ENCODE data around the gene PCDHB7. TPM values are rescaled to one million over a fixed set of nuclear protein-coding genes. Genes with fewer than 3 reads are reported as not detected.
"Not testable (repeated sequence)": the region's sequence is repeated elsewhere in the genome, so short reads cannot be mapped to it uniquely, and the experiment has no call there.

Gene PCDHB7
- total RNA-seq, 1 experiment from 2014 or later, result 0.17 TPM

DNA sequence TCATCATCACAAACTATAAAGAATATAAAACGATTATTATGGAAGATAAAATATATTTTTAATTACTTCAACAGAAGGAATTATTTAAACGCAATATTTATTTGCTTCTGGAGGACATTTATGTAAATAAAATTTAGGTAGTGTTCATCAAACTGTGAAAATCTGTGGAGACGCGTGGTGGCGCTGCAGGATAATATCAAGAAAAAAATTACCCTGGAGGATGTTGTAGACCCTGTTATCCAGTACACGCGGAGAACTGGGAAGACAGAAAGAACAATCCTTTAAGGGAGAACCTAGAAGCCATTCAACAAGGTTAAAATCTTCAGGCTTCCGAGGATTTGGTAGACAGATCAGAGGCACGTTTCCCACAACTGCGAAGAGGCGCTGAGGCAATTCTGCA is 36.0 kb downstream of the PCDHB7 start, which contains the start of gene PCDHB12:
Gene PCDHB12, plus strand, starts transcription at position 242 of the 400 bp plus-strand sequence. CDS start 189 bp downstream, outside the sequence.
- ChIA-PET CTCF (interaction anchor here (0.7 to 2.6 kb wide), 27 partner anchors 9 to 384 kb away, joined by 3 to 18 read pairs (median 5); partner anchors contain the start of genes PCDHB10, PCDHB11, PCDHB14 and PCDHB15), POLR2A (interaction anchor here (0.6 kb wide), 1 partner anchor 274 kb away, joined by 4 read pairs; no protein-coding TSS in a partner anchor)
- H3K36me3 Mint-ChIP-seq, result peaks cover 7% of the 10 kb centered on the region
- TF ChIP-seq ZNF671 (CRISPR knock-in tag; IDR thresholded peaks at IDR 0.05) (no peak), HMGA2 (CRISPR knock-in tag; IDR thresholded peaks at IDR 0.05) (no peak), GTF2I (CRISPR knock-in tag; conservative IDR thresholded peaks at IDR 0.05) (no peak), SP1 (CRISPR knock-in tag; conservative IDR thresholded peaks at IDR 0.05) (no peak), ZNF396 (CRISPR knock-in tag; IDR thresholded peaks at IDR 0.05; ENCODE audit: borderline replicate concordance) (no peak), SMAD3 (CRISPR knock-in tag; IDR thresholded peaks at IDR 0.05; ENCODE audit: borderline replicate concordance) (no peak)
- TF ChIP-seq, protein P1, sequence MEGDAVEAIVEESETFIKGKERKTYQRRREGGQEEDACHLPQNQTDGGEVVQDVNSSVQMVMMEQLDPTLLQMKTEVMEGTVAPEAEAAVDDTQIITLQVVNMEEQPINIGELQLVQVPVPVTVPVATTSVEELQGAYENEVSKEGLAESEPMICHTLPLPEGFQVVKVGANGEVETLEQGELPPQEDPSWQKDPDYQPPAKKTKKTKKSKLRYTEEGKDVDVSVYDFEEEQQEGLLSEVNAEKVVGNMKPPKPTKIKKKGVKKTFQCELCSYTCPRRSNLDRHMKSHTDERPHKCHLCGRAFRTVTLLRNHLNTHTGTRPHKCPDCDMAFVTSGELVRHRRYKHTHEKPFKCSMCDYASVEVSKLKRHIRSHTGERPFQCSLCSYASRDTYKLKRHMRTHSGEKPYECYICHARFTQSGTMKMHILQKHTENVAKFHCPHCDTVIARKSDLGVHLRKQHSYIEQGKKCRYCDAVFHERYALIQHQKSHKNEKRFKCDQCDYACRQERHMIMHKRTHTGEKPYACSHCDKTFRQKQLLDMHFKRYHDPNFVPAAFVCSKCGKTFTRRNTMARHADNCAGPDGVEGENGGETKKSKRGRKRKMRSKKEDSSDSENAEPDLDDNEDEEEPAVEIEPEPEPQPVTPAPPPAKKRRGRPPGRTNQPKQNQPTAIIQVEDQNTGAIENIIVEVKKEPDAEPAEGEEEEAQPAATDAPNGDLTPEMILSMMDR (IDR thresholded peaks at IDR 0.05), result 0 out of 2 replicates have a peak, but pooled peaks have one; percentile 27
- TF ChIP-seq, protein P2, sequence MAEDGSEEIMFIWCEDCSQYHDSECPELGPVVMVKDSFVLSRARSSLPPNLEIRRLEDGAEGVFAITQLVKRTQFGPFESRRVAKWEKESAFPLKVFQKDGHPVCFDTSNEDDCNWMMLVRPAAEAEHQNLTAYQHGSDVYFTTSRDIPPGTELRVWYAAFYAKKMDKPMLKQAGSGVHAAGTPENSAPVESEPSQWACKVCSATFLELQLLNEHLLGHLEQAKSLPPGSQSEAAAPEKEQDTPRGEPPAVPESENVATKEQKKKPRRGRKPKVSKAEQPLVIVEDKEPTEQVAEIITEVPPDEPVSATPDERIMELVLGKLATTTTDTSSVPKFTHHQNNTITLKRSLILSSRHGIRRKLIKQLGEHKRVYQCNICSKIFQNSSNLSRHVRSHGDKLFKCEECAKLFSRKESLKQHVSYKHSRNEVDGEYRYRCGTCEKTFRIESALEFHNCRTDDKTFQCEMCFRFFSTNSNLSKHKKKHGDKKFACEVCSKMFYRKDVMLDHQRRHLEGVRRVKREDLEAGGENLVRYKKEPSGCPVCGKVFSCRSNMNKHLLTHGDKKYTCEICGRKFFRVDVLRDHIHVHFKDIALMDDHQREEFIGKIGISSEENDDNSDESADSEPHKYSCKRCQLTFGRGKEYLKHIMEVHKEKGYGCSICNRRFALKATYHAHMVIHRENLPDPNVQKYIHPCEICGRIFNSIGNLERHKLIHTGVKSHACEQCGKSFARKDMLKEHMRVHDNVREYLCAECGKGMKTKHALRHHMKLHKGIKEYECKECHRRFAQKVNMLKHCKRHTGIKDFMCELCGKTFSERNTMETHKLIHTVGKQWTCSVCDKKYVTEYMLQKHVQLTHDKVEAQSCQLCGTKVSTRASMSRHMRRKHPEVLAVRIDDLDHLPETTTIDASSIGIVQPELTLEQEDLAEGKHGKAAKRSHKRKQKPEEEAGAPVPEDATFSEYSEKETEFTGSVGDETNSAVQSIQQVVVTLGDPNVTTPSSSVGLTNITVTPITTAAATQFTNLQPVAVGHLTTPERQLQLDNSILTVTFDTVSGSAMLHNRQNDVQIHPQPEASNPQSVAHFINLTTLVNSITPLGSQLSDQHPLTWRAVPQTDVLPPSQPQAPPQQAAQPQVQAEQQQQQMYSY (CRISPR knock-in tag; IDR thresholded peaks at IDR 0.05), result no peak
- no peak within 1 kb of the TSS for H3K27ac Mint-ChIP-seq
- DNase-seq (ENCODE audit: low spot score) (peak; percentile 54), ATAC-seq (peak; percentile 73)
- peaks cover 4% of the 10 kb centered on the region for H3K4me1 Mint-ChIP-seq
- peaks cover 7% of the 10 kb centered on the region; the same call in 1 of the 2 replicates for H3K9me3 Mint-ChIP-seq
- H3K27me3 Mint-ChIP-seq (ENCODE audit: low read depth), result peaks cover 3% of the 10 kb centered on the region
- peak within 1 kb of the TSS; percentile 72 for H3K4me3 Mint-ChIP-seq

DNA sequence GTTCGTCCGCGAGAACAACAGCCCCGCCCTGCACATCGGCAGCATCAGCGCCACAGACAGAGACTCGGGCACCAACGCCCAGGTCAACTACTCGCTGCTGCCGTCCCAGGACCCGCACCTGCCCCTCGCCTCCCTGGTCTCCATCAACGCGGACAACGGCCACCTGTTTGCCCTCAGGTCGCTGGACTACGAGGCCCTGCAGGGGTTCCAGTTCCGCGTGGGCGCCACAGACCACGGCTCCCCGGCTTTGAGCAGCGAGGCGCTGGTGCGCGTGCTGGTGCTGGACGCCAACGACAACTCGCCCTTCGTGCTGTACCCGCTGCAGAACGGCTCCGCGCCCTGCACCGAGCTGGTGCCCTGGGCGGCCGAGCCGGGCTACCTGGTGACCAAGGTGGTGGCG is 37.8 kb downstream of the PCDHB7 start:
- CTCF ChIA-PET; DNase-seq (ENCODE audit: low spot score); H3K27me3 Mint-ChIP-seq (ENCODE audit: low read depth); POLR2A ChIA-PET; H3K27ac Mint-ChIP-seq; H3K4me1 Mint-ChIP-seq; H3K4me3 Mint-ChIP-seq; ATAC-seq: not testable (repeated sequence)
- peaks cover 16% of the 10 kb centered on the region for H3K9me3 Mint-ChIP-seq
- peaks cover 16% of the 10 kb centered on the region for H3K36me3 Mint-ChIP-seq

DNA sequence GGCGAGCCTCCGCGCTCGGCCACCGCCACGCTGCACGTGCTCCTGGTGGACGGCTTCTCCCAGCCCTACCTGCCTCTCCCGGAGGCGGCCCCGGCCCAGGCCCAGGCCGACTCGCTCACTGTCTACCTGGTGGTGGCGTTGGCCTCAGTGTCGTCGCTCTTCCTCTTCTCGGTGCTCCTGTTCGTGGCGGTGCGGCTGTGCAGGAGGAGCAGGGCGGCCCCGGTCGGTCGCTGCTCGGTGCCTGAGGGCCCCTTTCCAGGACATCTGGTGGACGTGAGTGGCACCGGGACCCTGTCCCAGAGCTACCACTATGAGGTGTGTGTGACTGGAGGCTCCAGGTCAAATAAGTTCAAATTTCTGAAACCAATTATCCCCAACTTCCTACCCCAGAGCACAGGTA is 38.4 kb downstream of the PCDHB7 start:
- H3K27me3 Mint-ChIP-seq (ENCODE audit: low read depth); POLR2A ChIA-PET; DNase-seq (ENCODE audit: low spot score); ATAC-seq; H3K27ac Mint-ChIP-seq; H3K4me1 Mint-ChIP-seq; H3K4me3 Mint-ChIP-seq; CTCF ChIA-PET: not testable (repeated sequence)
- Mint-ChIP-seq H3K9me3 (peaks cover 18% of the 10 kb centered on the region), H3K36me3 (peaks cover 18% of the 10 kb centered on the region)

DNA sequence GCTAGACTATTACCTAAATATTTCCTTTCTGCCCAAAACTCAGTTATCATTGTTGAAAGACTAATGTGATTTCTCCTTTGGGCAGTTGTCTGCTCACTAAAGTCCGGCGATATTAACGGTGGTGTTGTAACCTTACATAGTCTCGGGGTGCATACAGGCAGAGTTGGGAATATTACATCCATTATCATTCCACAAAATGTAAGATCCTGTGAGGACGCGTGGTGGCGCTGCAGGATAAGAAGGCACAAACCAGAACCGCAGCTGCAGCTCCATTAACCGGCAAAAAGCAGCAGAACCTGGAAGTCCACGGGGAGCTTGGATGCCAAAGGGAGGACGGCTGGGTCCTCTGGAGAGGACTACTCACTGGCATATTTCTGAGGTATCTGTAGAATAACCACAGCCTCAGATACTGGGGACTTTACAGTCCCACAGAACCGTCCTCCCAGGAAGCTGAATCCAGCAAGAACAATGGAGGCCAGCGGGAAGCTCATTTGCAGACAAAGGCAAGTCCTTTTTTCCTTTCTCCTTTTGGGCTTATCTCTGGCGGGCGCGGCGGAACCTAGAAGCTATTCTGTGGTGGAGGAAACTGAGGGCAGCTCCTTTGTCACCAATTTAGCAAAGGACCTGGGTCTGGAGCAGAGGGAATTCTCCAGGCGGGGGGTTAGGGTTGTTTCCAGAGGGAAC is 41.4 kb downstream of the PCDHB7 start, which contains the start of gene PCDHB13:
Gene PCDHB13, plus strand, starts transcription at position 264 of the 684 bp plus-strand sequence. Its CDS starts 205 bp downstream, at position 469.
- H3K27me3 Mint-ChIP-seq (ENCODE audit: low read depth); H3K4me1 Mint-ChIP-seq; H3K27ac Mint-ChIP-seq; POLR2A ChIA-PET: not testable (repeated sequence)
- ATAC-seq (peak; percentile 90), DNase-seq (ENCODE audit: low spot score) (peak; percentile 89)
- Mint-ChIP-seq H3K36me3 (peaks cover 25% of the 10 kb centered on the region), H3K9me3 (peaks cover 25% of the 10 kb centered on the region), H3K4me3 (peak within 1 kb of the TSS; percentile 58)
- TF ChIP-seq, protein P1 (IDR thresholded peaks at IDR 0.05), result peak; percentile 46; the same call in 1 of the 2 replicates
- CTCF ChIA-PET, result interaction anchor here (0.7 to 2.4 kb wide), 20 partner anchors 10 to 344 kb away, joined by 3 to 20 read pairs (median 5); partner anchors contain the start of genes PCDHB10, PCDHB14, PCDHB15 and PCDHB16

DNA sequence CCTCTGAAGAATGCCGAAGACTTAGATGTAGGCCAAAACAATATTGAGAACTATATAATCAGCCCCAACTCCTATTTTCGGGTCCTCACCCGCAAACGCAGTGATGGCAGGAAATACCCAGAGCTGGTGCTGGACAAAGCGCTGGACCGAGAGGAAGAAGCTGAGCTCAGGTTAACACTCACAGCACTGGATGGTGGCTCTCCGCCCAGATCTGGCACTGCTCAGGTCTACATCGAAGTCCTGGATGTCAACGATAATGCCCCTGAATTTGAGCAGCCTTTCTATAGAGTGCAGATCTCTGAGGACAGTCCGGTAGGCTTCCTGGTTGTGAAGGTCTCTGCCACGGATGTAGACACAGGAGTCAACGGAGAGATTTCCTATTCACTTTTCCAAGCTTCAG is 42.1 kb downstream of the PCDHB7 start:
- Mint-ChIP-seq H3K9me3 (peaks cover 25% of the 10 kb centered on the region), H3K36me3 (peaks cover 25% of the 10 kb centered on the region), H3K4me3 (peak overlapping the region; percentile 19; the same call in 1 of the 2 replicates)
- H3K27ac Mint-ChIP-seq; DNase-seq (ENCODE audit: low spot score); H3K4me1 Mint-ChIP-seq; POLR2A ChIA-PET; H3K27me3 Mint-ChIP-seq (ENCODE audit: low read depth); ATAC-seq: not testable (repeated sequence)
- CTCF ChIA-PET, result interaction anchor here (0.9 to 2.4 kb wide), 13 partner anchors 9 to 343 kb away, joined by 3 to 20 read pairs (median 7); partner anchors contain the start of genes PCDHB14, PCDHB15, PCDHB16 and PCDHB2

DNA sequence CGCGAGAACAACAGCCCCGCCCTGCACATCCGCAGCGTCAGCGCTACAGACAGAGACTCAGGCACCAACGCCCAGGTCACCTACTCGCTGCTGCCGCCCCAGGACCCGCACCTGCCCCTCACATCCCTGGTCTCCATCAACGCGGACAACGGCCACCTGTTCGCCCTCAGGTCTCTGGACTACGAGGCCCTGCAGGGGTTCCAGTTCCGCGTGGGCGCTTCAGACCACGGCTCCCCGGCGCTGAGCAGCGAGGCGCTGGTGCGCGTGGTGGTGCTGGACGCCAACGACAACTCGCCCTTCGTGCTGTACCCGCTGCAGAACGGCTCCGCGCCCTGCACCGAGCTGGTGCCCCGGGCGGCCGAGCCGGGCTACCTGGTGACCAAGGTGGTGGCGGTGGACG is 43.1 kb downstream of the PCDHB7 start:
- H3K4me1 Mint-ChIP-seq; ATAC-seq; H3K27me3 Mint-ChIP-seq (ENCODE audit: low read depth); DNase-seq (ENCODE audit: low spot score); POLR2A ChIA-PET; H3K4me3 Mint-ChIP-seq; H3K27ac Mint-ChIP-seq: not testable (repeated sequence)
- CTCF ChIA-PET, result interaction anchor here (2.4 kb wide), 1 partner anchor 80 kb away, joined by 9 read pairs; the partner anchor contains the start of gene PCDHB5
- Mint-ChIP-seq H3K36me3 (peaks cover 22% of the 10 kb centered on the region), H3K9me3 (peaks cover 19% of the 10 kb centered on the region)

DNA sequence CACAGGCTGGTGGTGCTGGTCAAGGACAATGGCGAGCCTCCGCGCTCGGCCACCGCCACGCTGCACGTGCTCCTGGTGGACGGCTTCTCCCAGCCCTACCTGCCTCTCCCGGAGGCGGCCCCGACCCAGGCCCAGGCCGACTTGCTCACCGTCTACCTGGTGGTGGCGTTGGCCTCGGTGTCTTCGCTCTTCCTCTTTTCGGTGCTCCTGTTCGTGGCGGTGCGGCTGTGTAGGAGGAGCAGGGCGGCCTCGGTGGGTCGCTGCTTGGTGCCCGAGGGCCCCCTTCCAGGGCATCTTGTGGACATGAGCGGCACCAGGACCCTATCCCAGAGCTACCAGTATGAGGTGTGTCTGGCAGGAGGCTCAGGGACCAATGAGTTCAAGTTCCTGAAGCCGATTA is 43.6 kb downstream of the PCDHB7 start:
- Mint-ChIP-seq H3K9me3 (peaks cover 19% of the 10 kb centered on the region), H3K36me3 (peaks cover 20% of the 10 kb centered on the region)
- POLR2A ChIA-PET; H3K4me1 Mint-ChIP-seq; H3K27ac Mint-ChIP-seq; DNase-seq (ENCODE audit: low spot score); H3K27me3 Mint-ChIP-seq (ENCODE audit: low read depth); ATAC-seq; CTCF ChIA-PET; H3K4me3 Mint-ChIP-seq: not testable (repeated sequence)
